ENCODE measurements around the gene SHF.
"Not testable (repeated sequence)": the region's sequence is repeated elsewhere in the genome, so short reads cannot be mapped to it uniquely, and the experiment has no call there.

SHF gene

GRCh38 chr15:45146405-45146804 is 41.4 kb downstream of the SHF start:
- no peak for DNase-seq

GRCh38 chr15:45144775-45145174 is 43.0 kb downstream of the SHF start:
- DNase-seq = no peak

GRCh38 chr15:45143946-45144345 is 43.8 kb downstream of the SHF start:
- DNase-seq = no peak

- no peak for DNase-seq
Measured at GRCh38 chr15:45143056-45143455, 44.7 kb downstream of the SHF start.

- DNase-seq = no peak
Measured at GRCh38 chr15:45141386-45141785, 46.4 kb downstream of the SHF start.

- no peak for DNase-seq
Measured at GRCh38 chr15:45140557-45141250, 47.1 kb downstream of the SHF start.

GRCh38 chr15:45139770-45140169 is 48.0 kb downstream of the SHF start:
- no peak for DNase-seq

- no peak for DNase-seq
Measured at GRCh38 chr15:45138814-45139765, 48.7 kb downstream of the SHF start.

GRCh38 chr15:45137703-45138102 is 50.1 kb downstream of the SHF start:
- no peak for DNase-seq

- no peak for DNase-seq
Measured at GRCh38 chr15:45136378-45136764, 51.4 kb downstream of the SHF start.

- DNase-seq = not testable (repeated sequence)
Measured at GRCh38 chr15:45135705-45136377, 51.9 kb downstream of the SHF start.

- peak; percentile 48 for DNase-seq
Measured at GRCh38 chr15:45134682-45135604, 52.8 kb downstream of the SHF start.

GRCh38 chr15:45134046-45134445 is 53.7 kb downstream of the SHF start:
- DNase-seq = no peak

- DNase-seq = no peak
Measured at GRCh38 chr15:45133561-45133920, 54.2 kb downstream of the SHF start.

- DNase-seq = no peak
Measured at GRCh38 chr15:45132844-45133560, 54.8 kb downstream of the SHF start.

GRCh38 chr15:45131510-45131909 is 56.3 kb downstream of the SHF start:
- DNase-seq = no peak

- no peak for DNase-seq
Measured at GRCh38 chr15:45130291-45131000, 57.3 kb downstream of the SHF start.

- peak; percentile 42 for DNase-seq
Measured at GRCh38 chr15:45129651-45130129, 58.1 kb downstream of the SHF start, which contains the start of the genes DUOX1 and DUOXA1. Gene DUOX1 (plus strand): TSS chr15:45129994. CDS start chr15:45131967, 1,973 bp downstream. Gene DUOXA1 (minus strand): TSS chr15:45129879. CDS start chr15:45123014, 6,865 bp downstream.

- DNase-seq = no peak
Measured at GRCh38 chr15:45128971-45129639, 58.7 kb downstream of the SHF start.

- peak; percentile 67 for DNase-seq
Measured at GRCh38 chr15:45126535-45127158, 61.1 kb downstream of the SHF start.
